CD4-positive, CD25-positive, alpha-beta regulatory T cell (primary cell): ENCODE measurements around the gene SPON1. TPM values are rescaled to one million over a fixed set of nuclear protein-coding genes. Genes with fewer than 3 reads are reported as not detected.

Experiments
- ATAC-seq, 2 donors: fragments of 150-1000 bp; cut with Tn5 transposase; one replicate each; pipeline ENCODE4 v1.10.0; 2021; ENCODE audit warnings: low read depth in 2 of 2, moderate number of reproducible peaks in 2 of 2, moderate library complexity in 1 of 2
- DNase-seq, 3 donors: peaks; one replicate each; pipeline versions ENCODE4 v3.0.0 to v3.0.0-alpha.2; 2012 to 2022; ENCODE audit warnings: mixed read lengths in 1 of 3
- H3K27ac ChIP-seq: one replicate; pipeline ENCODE4 v1.7.0; 2013; ENCODE audit warnings: mild to moderate bottlenecking, low read length; ENCODE audit not compliant: insufficient read depth, poor library complexity, severe bottlenecking
- H3K27me3 ChIP-seq: one replicate; pipeline ENCODE4 v1.7.0; 2013; ENCODE audit warnings: low read length; ENCODE audit not compliant: control insufficient read depth, insufficient read depth
- H3K36me3 ChIP-seq: one replicate; pipeline ENCODE4 v1.7.0; 2013; ENCODE audit warnings: mild to moderate bottlenecking, low read length, moderate library complexity; ENCODE audit not compliant: control insufficient read depth, insufficient read depth
- H3K4me1 ChIP-seq: 2 replicates; pipeline ENCODE4 v1.7.0; 2013; ENCODE audit warnings: mild to moderate bottlenecking, low read length; ENCODE audit not compliant: insufficient read depth, control insufficient read depth, poor library complexity, severe bottlenecking
- H3K4me3 ChIP-seq: one replicate; pipeline ENCODE4 v1.7.0; 2013; ENCODE audit warnings: low read depth, mild to moderate bottlenecking, low read length, moderate library complexity
- H3K9me3 ChIP-seq, 2 experiments: 1 replicate in 1 of 2; 2 replicates in 1 of 2; pipeline ENCODE4 v1.7.0; 2013; ENCODE audit warnings: low read length in 2 of 2, mild to moderate bottlenecking in 1 of 2, moderate library complexity in 1 of 2; ENCODE audit not compliant: control insufficient read depth in 2 of 2
- H3K27ac Mint-ChIP-seq, 3 donors: one replicate each; pipeline ENCODE4 v1.8.0; 2020 to 2022; ENCODE audit warnings: mild to moderate bottlenecking in 3 of 3, mixed read lengths in 3 of 3, moderate library complexity in 2 of 3
- H3K27me3 Mint-ChIP-seq: one replicate; pipeline ENCODE4 v1.8.0; 2022; ENCODE audit warnings: mild to moderate bottlenecking, mixed read lengths
- H3K36me3 Mint-ChIP-seq: one replicate; pipeline ENCODE4 v1.8.0; 2020; ENCODE audit warnings: mixed read lengths
- H3K4me1 Mint-ChIP-seq, 4 donors: one replicate each; pipeline ENCODE4 v1.8.0; 2020 to 2022; ENCODE audit warnings: mixed read lengths in 4 of 4, mild to moderate bottlenecking in 1 of 4
- H3K4me3 Mint-ChIP-seq, 4 donors: one replicate each; pipeline ENCODE4 v1.8.0; 2020 to 2022; ENCODE audit warnings: mild to moderate bottlenecking in 4 of 4, mixed read lengths in 4 of 4, moderate library complexity in 3 of 4
- H3K9me3 Mint-ChIP-seq, 7 donors: one replicate each; pipeline ENCODE4 v1.8.0; 2020 to 2022; ENCODE audit warnings: mixed read lengths in 7 of 7, mild to moderate bottlenecking in 3 of 7, moderate library complexity in 2 of 7
- polyA plus RNA-seq, 4 donors: library from polyadenylated mRNA; unstranded; fragments of 300-500 nt; fragmentation: Illumina TruSeq; gene quantifications; one replicate each; pipeline ENCODE4 v1.2.3, GENCODE V29; 2021
- total RNA-seq: library from RNA; stranded (reverse); gene quantifications from one replicate; pipeline ENCODE4 v1.2.3, GENCODE V29; 2022

The SPON1 gene
- total and polyA plus RNA-seq, 5 donors from 2014 or later: 0.45 to 1.2 (median 0.86) TPM

DNA sequence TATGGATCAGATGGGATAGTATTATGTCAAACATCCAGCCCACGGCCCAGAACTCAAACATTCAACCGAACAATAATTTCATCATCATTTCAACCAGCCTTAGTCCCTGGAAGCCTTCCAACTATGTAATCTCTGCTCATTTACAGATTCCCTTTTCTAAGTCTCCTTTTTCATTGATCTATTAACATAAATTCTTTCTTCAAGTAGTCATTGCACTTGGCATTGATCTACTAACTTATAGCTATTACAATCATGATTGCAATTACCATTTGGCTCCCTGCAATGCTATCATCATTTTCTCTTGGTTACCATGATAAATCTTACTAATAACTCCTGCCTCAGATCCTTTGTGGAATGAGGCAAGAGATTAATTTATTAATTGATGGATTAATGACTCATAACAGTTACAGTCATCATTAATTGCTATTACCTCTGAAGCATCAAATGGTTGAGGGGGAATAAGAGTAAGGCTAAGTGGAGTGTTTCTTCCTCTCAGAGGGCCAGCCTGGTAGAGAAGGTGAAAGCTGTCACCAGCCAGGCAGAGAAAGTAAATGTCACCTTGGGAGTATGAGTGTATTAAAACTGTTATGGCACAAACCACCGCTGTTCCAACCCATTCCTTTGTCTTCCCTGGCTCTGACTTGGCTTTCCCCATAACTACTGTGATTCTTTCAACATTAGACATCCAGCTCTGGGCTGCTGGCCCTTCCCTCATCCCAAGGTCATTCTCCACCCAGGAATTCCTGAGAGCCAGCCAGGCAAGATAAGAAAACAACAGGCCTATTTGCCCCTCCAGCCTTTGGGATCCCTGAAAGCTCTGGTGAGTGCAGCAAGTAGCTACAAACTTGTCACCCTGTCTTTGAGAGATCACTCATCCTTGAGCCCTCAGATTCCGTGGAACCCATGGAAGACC is 221.8 kb downstream of the SPON1 start:
- peaks cover 6% of the 10 kb centered on the region for H3K36me3 Mint-ChIP-seq
- no peak overlapping the region for H3K4me3 ChIP-seq

DNA sequence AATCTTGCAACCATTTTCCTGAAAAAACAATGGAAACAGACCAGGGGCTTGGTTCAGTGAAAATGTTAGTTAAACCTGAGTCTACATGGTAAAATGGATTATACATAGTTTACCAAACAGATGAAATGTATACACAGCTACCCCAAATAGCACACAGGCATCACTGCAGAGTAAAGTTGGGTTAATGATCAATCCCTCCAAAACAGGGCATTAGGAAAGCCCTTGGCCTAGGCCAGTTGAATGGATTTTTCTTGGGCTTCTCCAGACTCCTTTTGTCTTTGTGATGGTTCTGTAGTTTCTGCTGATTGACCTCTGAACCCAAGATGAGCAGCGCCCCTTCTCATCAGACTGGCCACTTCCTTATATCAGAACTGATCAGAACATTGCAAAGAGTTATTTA is 222.9 kb downstream of the SPON1 start:
- Mint-ChIP-seq H3K36me3 (peaks cover 8% of the 10 kb centered on the region), H3K27ac (no peak overlapping the region), H3K27me3 (no peaks in the 10 kb centered on the region), H3K4me1 (peaks cover 0 to 2% (median 0%) of the 10 kb centered on the region in 4 donors), H3K4me3 (no peak overlapping the region), H3K9me3 (peaks cover 0 to 1% (median 0%) of the 10 kb centered on the region in 7 donors)
- Histone ChIP-seq H3K27me3 (no peaks in the 10 kb centered on the region), H3K4me3 (no peak overlapping the region), H3K36me3 (no peaks in the 10 kb centered on the region), H3K4me1 (no peaks in the 10 kb centered on the region), H3K27ac (no peak overlapping the region), H3K9me3 (no peaks in the 10 kb centered on the region)
- DNase-seq (no peak), ATAC-seq (no peak)

More for the DNA sequence above, 221.8 kb downstream of the SPON1 start:
- H3K27me3 Mint-ChIP-seq: no peaks in the 10 kb centered on the region
- no peak overlapping the region for H3K27ac ChIP-seq
- no peaks in the 10 kb centered on the region for H3K27me3 ChIP-seq
- H3K9me3 Mint-ChIP-seq: peaks cover 0 to 3% (median 0%) of the 10 kb centered on the region in 7 donors
- no peaks in the 10 kb centered on the region for H3K9me3 ChIP-seq
- H3K4me3 Mint-ChIP-seq: no peak overlapping the region
- peaks cover 0 to 4% (median 0%) of the 10 kb centered on the region in 4 donors for H3K4me1 Mint-ChIP-seq
- H3K36me3 ChIP-seq: no peaks in the 10 kb centered on the region
- no peaks in the 10 kb centered on the region for H3K4me1 ChIP-seq
- DNase-seq: no peak
- no peak for ATAC-seq
- H3K27ac Mint-ChIP-seq: no peak overlapping the region

DNA sequence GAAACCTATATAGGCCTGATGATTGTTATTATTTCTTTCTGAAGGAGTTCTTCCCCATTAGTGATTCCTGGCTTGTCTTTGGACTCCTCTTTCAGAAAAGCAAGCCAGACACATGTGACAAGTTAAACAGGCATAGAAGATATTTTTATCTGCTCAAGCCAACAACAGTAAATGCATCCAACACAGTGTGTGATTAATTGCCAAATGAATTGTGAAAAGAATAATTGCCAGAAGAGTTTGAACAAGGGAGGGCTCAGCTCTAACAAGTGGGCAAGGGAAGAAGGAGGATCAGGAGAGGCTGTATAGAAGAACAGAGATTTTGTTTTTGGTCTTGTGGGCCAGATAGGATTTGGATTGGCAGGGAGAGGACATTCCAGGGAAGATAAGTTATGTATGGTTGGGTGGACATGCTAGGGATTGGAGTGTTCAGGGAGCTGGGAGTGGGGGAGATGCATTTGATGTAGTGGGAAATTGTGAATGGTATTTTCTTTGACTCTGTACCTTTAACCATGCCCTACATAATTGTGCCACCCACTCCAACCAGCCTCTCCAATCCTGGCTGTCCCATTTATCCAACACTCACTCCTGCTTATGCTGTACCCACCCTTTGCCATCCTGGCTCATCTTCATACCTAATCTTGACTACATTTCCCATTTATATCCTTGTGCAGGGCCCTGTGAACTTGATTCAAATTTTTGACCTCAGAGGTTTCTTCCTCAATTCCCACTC is 223.7 kb downstream of the SPON1 start:
- Histone ChIP-seq H3K36me3 (no peaks in the 10 kb centered on the region), H3K9me3 (no peaks in the 10 kb centered on the region), H3K27me3 (no peaks in the 10 kb centered on the region), H3K4me1 (no peaks in the 10 kb centered on the region), H3K4me3 (no peak overlapping the region), H3K27ac (no peak overlapping the region)
- H3K36me3 Mint-ChIP-seq: peaks cover 8% of the 10 kb centered on the region
- peaks cover 0 to 1% (median 0%) of the 10 kb centered on the region in 7 donors for H3K9me3 Mint-ChIP-seq
- H3K27me3 Mint-ChIP-seq: no peaks in the 10 kb centered on the region
- no peak for ATAC-seq
- peak overlapping the region in 1 of 3 donors; percentile 24 for H3K27ac Mint-ChIP-seq
- no peak for DNase-seq
- H3K4me3 Mint-ChIP-seq: no peak overlapping the region
- peaks cover 0 to 2% (median 0%) of the 10 kb centered on the region in 4 donors for H3K4me1 Mint-ChIP-seq

DNA sequence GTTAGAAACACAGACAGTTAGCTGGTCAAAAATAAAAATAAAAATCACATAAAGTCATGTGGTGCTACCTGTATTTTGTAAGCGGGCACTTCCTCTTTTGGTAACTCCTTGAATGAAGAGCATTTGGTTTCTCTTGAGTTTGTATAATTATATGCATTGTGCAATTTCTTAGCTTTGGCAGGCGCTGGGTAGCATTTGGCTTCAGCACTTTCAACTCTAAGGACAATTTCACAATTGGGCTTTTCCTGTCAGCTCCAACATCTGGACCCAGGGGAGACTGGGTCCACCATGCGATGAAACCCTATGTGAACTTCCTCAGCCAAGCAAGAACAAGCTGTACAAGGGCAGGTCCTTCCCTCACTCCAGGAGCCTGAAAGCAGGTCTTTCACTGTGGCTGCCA is 227.4 kb downstream of the SPON1 start:
- no peak overlapping the region for H3K4me3 Mint-ChIP-seq
- H3K27me3 ChIP-seq: no peaks in the 10 kb centered on the region
- H3K27ac Mint-ChIP-seq: no peak overlapping the region
- H3K36me3 ChIP-seq: no peaks in the 10 kb centered on the region
- H3K27ac ChIP-seq: no peak overlapping the region
- H3K4me1 ChIP-seq: no peaks in the 10 kb centered on the region
- no peaks in the 10 kb centered on the region for H3K27me3 Mint-ChIP-seq
- H3K4me1 Mint-ChIP-seq: peaks cover 0 to 3% (median 0%) of the 10 kb centered on the region in 4 donors
- no peaks in the 10 kb centered on the region for H3K9me3 ChIP-seq
- no peak overlapping the region for H3K4me3 ChIP-seq
- ATAC-seq (no peak), DNase-seq (no peak)
- H3K9me3 Mint-ChIP-seq: peaks cover 0 to 1% (median 0%) of the 10 kb centered on the region in 7 donors
- peaks cover 8% of the 10 kb centered on the region for H3K36me3 Mint-ChIP-seq

DNA sequence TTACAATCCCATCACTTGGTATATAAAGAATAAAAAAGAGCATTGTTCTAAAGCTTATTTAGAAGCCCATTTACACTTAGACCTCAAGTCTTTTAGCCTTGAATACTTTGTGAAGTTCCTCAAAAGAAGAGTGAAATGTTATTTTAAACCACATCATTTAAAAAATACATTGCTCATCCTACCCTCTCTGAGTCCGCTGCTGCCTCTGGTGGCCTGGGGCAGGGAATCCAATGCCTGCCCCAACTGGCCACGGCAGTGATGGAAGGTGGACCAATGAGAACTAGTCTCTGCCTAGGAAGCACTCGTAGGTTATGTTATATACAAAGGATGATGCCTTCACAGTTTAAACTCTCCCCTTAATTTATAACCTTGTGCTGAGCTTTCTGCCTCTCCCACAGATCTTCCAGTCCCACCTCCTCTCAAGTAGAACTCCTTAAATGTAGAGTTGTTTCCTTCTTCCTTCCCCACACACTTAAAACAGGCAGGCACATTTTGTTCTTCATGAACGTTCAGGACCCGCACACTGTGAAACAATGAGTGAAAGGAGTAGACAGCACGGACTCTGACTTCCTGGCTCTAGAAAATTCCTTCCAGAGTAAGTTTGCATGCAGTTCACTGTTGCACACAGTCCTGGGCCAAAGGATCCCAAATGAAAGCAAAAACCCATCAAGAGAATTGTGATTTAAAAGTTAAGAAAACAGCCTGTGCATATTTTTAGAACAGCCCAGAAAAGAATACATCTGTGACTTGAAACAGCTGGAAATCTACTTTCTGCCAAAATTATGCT is 228.7 kb downstream of the SPON1 start:
- Histone ChIP-seq H3K27ac (no peak overlapping the region), H3K27me3 (no peaks in the 10 kb centered on the region), H3K36me3 (no peaks in the 10 kb centered on the region), H3K9me3 (no peaks in the 10 kb centered on the region), H3K4me3 (no peak overlapping the region), H3K4me1 (no peaks in the 10 kb centered on the region)
- H3K9me3 Mint-ChIP-seq: peaks cover 0 to under 1% (median 0%) of the 10 kb centered on the region in 7 donors
- H3K27me3 Mint-ChIP-seq: no peaks in the 10 kb centered on the region
- peaks cover 0 to 3% (median 1%) of the 10 kb centered on the region in 4 donors for H3K4me1 Mint-ChIP-seq
- H3K36me3 Mint-ChIP-seq: peaks cover 6% of the 10 kb centered on the region
- no peak for DNase-seq
- H3K27ac Mint-ChIP-seq: no peak overlapping the region
- no peak for ATAC-seq
- no peak overlapping the region for H3K4me3 Mint-ChIP-seq

DNA sequence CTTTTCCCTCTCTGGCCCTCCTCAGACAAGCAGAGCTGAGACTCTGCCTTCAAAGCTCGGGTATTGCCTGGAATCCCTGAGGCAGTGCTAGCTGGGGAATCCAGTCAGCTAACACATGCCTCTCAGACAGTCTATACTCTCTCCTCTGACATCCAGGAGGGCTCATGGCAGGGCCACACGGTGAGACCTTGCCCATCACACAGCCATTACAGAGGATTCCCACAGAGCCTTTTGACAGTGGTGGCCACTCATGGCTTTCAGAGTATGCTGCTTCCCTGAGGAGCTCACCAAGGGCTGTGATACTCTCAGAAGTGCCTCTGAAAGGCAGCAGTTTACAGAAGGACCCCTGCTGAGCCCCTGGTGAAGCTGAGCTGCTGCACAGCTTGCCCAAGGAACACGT is 231.1 kb downstream of the SPON1 start:
- Histone ChIP-seq H3K27ac (no peak overlapping the region), H3K36me3 (no peaks in the 10 kb centered on the region), H3K27me3 (no peaks in the 10 kb centered on the region), H3K9me3 (no peaks in the 10 kb centered on the region), H3K4me3 (no peak overlapping the region), H3K4me1 (no peaks in the 10 kb centered on the region)
- Mint-ChIP-seq H3K9me3 (no peaks in the 10 kb centered on the region), H3K27ac (no peak overlapping the region), H3K27me3 (no peaks in the 10 kb centered on the region), H3K4me3 (no peak overlapping the region), H3K4me1 (peaks cover 0 to 6% (median 2%) of the 10 kb centered on the region in 4 donors), H3K36me3 (peaks cover 3% of the 10 kb centered on the region)
- ATAC-seq: no peak
- no peak for DNase-seq
